Measurements from ENCODE around the gene DSC2.
"Not testable (repeated sequence)": the region's sequence is repeated elsewhere in the genome, so short reads cannot be mapped to it uniquely, and the experiment has no call there.

The DSC2 gene

GRCh38 chr18:31040686-31041270 is 61.4 kb downstream of the DSC2 start:
- no peak for TF ChIP-seq CTCF (IDR thresholded peaks at IDR 0.05; ENCODE audit: low read depth, low read length)
- no peak overlapping the region for H3K4me3 ChIP-seq (ENCODE audit: low read depth, low read length)

GRCh38 chr18:31039426-31039825 is 62.8 kb downstream of the DSC2 start:
- no peak for TF ChIP-seq CTCF (IDR thresholded peaks at IDR 0.05; ENCODE audit: low read depth, low read length)
- H3K4me3 ChIP-seq (ENCODE audit: low read depth, low read length): no peak overlapping the region

GRCh38 chr18:31037686-31038085 is 64.5 kb downstream of the DSC2 start:
- not testable (repeated sequence) for H3K4me3 ChIP-seq (ENCODE audit: low read depth, low read length)

- TF ChIP-seq CTCF (IDR thresholded peaks at IDR 0.05; ENCODE audit: low read depth, low read length): no peak
- no peak overlapping the region for H3K4me3 ChIP-seq (ENCODE audit: low read depth, low read length)
These were observed 67.7 kb downstream of the DSC2 start for GRCh38 chr18:31034541-31034940.

GRCh38 chr18:31030574-31031278 is 71.5 kb downstream of the DSC2 start:
- no peak overlapping the region for H3K4me3 ChIP-seq (ENCODE audit: low read depth, low read length)
- no peak for TF ChIP-seq CTCF (IDR thresholded peaks at IDR 0.05; ENCODE audit: low read depth, low read length)

- no peak for TF ChIP-seq CTCF (IDR thresholded peaks at IDR 0.05; ENCODE audit: low read depth, low read length)
These were observed 86.3 kb downstream of the DSC2 start for GRCh38 chr18:31015715-31016434.

GRCh38 chr18:31011455-31011854 is 90.8 kb downstream of the DSC2 start:
- not testable (repeated sequence) for H3K4me3 ChIP-seq (ENCODE audit: low read depth, low read length)

More at GRCh38 chr18:31015715-31016434, 86.3 kb downstream of the DSC2 start:
- no peak overlapping the region for H3K4me3 ChIP-seq (ENCODE audit: low read depth, low read length)

GRCh38 chr18:31010601-31011000 is 91.6 kb downstream of the DSC2 start:
- TF ChIP-seq CTCF (IDR thresholded peaks at IDR 0.05; ENCODE audit: low read depth, low read length): no peak
- H3K4me3 ChIP-seq (ENCODE audit: low read depth, low read length): no peak overlapping the region

Data from WI38 (cell line).